ENCODE data around the gene ADPRM. TPM values are rescaled to one million over a fixed set of nuclear protein-coding genes. Genes with fewer than 3 reads are reported as not detected.
A peak's percentile ranks its signal among the peaks of the same experiment; 100 is the strongest.

Gene ADPRM
- polyA plus RNA-seq, 1 of the 3 experiments (the other 2 are of a cell fraction): 7.6 TPM

DNA sequence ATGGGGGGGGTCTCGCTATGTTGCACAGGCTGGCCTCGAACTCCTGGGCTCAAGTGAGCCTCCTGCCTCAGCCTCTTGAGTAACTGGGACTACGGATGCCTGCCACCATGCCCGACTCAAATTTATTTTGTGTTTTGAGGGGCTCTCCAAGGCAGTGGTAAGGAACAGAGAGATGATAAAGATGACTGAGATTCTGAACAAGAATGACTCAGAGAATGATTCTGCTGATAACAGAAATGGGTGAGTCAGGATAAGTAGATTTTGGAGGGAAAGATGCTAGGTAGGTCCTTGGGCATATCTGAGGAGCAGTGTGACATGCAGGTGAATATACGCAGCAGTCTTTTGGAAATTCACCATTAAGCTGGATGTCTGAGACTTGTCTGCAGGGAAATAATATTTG lies 29.8 kb downstream of the ADPRM start:
- CTCF ChIA-PET: interaction anchor here (0.8 to 1.2 kb wide), 2 partner anchors 9 to 10 kb away, joined by 3 to 4 read pairs; no protein-coding TSS in a partner anchor
- peaks cover 0 to 6% of the 10 kb centered on the region in 2 experiments; a peak in 1 of 4 replicates for H3K4me1 ChIP-seq (ENCODE audit: control insufficient read depth in 1 of 2, insufficient read depth in 2 of 2, low read depth in 1 of 2, low read length in 1 of 2)
- H2AFZ ChIP-seq (ENCODE audit: low read depth): no peak overlapping the region
- H3K27me3 ChIP-seq (ENCODE audit: insufficient read depth): no peaks in the 10 kb centered on the region
- no peaks in the 10 kb centered on the region for H3K79me2 ChIP-seq (ENCODE audit: insufficient read depth)
- TF ChIP-seq FOSL2 (IDR thresholded peaks at IDR 0.05; ENCODE audit: borderline replicate concordance, low read depth): 0 out of 2 replicates have a peak, but pooled peaks have one; percentile 5
- no peak for TF ChIP-seq RXRA (IDR thresholded peaks at IDR 0.05; ENCODE audit: borderline replicate concordance, low read depth)
- no peak for TF ChIP-seq SMC3 (IDR thresholded peaks at IDR 0.05; ENCODE audit: low read depth, low read length)
- POLR2A ChIA-PET: no interaction called here
- no peak overlapping the region for H3K4me3 ChIP-seq (ENCODE audit: low read depth in 2 of 2, low read length in 1 of 2)
- H3K36me3 ChIP-seq (replicated peaks in 1 of 2; ENCODE audit: control insufficient read depth in 1 of 2, insufficient read depth in 2 of 2, low read length in 1 of 2): no peaks in the 10 kb centered on the region
- no peaks in the 10 kb centered on the region for H3K9me3 ChIP-seq
- no peak overlapping the region for H3K9ac ChIP-seq
- no peaks in the 10 kb centered on the region for H4K20me1 ChIP-seq (ENCODE audit: insufficient read depth)
- WGBS (ENCODE audit: low lambda C conversion rate): 74% methylated on average over 5 of the region's 5 CpGs
- no peaks in the 10 kb centered on the region for H3K9me2 ChIP-seq
- DNase-seq: no peak
- H3K27ac ChIP-seq (ENCODE audit: low read depth in 2 of 2, low read length in 1 of 2): no peak overlapping the region
- H3F3A ChIP-seq (replicated peaks; ENCODE audit: insufficient read depth): peaks cover 16% of the 10 kb centered on the region
- no peak overlapping the region for H3K4me2 ChIP-seq

DNA sequence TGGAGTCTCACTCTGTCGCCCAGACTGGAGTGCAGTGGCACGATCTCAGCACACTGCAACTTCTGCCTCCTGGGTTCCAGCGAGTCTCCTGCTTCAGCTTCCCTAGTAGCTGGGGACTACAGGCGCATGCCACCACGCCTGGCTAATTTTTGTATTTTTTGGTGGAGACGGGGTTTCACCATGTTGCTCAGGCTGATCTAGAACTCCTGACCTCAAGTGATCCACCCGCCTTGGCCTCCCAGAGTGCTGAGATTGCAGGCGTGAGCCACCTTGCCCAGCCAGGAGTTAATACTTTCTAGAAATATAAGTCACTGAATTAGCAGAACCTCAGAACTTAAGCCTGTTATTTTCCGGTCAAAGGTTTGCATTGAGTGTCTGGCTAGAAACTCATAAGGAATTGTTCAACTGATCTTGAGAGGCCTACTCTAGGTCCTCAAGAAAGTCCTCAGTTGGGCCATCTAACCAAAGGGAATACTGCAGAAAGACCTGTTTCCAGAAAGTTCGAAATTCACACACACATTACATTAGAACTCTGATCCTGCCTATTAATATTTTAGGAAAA lies 31.0 kb downstream of the ADPRM start:
- WGBS (ENCODE audit: low lambda C conversion rate): 95% methylated on average over 10 of the region's 10 CpGs
- ChIA-PET CTCF (no interaction called here), POLR2A (no interaction called here)
- no peak overlapping the region for H3K4me2 ChIP-seq
- TF ChIP-seq YY1 (IDR thresholded peaks at IDR 0.05; ENCODE audit: low read depth) (no peak), EZH2phosphoT487 (IDR thresholded peaks at IDR 0.05; ENCODE audit: borderline replicate concordance, low read depth) (no peak), GATA2 (CRISPR knock-in tag; IDR thresholded peaks at IDR 0.05) (no peak), POLR2AphosphoS5 (IDR thresholded peaks at IDR 0.05; ENCODE audit: low read depth, low read length) (no peak), TAF1 (IDR thresholded peaks at IDR 0.05; ENCODE audit: borderline replicate concordance, low read depth, low read length) (no peak), FOSL2 (IDR thresholded peaks at IDR 0.05; ENCODE audit: borderline replicate concordance, low read depth) (no peak), NFIC (IDR thresholded peaks at IDR 0.05; ENCODE audit: borderline replicate concordance) (no peak), RAD21 (IDR thresholded peaks at IDR 0.05; ENCODE audit: low read length) (no peak), TCF12 (IDR thresholded peaks at IDR 0.05) (no peak), ELF1 (IDR thresholded peaks at IDR 0.05) (no peak), RXRA (IDR thresholded peaks at IDR 0.05; ENCODE audit: borderline replicate concordance, low read depth) (no peak), GABPA (IDR thresholded peaks at IDR 0.05; ENCODE audit: low read depth) (no peak)
- TF ChIP-seq, protein P1, sequence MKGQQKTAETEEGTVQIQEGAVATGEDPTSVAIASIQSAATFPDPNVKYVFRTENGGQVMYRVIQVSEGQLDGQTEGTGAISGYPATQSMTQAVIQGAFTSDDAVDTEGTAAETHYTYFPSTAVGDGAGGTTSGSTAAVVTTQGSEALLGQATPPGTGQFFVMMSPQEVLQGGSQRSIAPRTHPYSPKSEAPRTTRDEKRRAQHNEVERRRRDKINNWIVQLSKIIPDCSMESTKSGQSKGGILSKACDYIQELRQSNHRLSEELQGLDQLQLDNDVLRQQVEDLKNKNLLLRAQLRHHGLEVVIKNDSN (IDR thresholded peaks at IDR 0.05; ENCODE audit: borderline replicate concordance, low read depth): no peak
- TF ChIP-seq, protein P2, sequence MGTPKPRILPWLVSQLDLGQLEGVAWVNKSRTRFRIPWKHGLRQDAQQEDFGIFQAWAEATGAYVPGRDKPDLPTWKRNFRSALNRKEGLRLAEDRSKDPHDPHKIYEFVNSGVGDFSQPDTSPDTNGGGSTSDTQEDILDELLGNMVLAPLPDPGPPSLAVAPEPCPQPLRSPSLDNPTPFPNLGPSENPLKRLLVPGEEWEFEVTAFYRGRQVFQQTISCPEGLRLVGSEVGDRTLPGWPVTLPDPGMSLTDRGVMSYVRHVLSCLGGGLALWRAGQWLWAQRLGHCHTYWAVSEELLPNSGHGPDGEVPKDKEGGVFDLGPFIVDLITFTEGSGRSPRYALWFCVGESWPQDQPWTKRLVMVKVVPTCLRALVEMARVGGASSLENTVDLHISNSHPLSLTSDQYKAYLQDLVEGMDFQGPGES (IDR thresholded peaks at IDR 0.05; ENCODE audit: low read depth, low read length): no peak
- TF ChIP-seq, protein P3, sequence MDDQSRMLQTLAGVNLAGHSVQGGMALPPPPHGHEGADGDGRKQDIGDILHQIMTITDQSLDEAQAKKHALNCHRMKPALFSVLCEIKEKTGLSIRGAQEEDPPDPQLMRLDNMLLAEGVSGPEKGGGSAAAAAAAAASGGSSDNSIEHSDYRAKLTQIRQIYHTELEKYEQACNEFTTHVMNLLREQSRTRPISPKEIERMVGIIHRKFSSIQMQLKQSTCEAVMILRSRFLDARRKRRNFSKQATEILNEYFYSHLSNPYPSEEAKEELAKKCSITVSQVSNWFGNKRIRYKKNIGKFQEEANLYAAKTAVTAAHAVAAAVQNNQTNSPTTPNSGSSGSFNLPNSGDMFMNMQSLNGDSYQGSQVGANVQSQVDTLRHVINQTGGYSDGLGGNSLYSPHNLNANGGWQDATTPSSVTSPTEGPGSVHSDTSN (IDR thresholded peaks at IDR 0.05): no peak
- TF ChIP-seq, protein P4, sequence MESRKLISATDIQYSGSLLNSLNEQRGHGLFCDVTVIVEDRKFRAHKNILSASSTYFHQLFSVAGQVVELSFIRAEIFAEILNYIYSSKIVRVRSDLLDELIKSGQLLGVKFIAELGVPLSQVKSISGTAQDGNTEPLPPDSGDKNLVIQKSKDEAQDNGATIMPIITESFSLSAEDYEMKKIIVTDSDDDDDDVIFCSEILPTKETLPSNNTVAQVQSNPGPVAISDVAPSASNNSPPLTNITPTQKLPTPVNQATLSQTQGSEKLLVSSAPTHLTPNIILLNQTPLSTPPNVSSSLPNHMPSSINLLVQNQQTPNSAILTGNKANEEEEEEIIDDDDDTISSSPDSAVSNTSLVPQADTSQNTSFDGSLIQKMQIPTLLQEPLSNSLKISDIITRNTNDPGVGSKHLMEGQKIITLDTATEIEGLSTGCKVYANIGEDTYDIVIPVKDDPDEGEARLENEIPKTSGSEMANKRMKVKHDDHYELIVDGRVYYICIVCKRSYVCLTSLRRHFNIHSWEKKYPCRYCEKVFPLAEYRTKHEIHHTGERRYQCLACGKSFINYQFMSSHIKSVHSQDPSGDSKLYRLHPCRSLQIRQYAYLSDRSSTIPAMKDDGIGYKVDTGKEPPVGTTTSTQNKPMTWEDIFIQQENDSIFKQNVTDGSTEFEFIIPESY (IDR thresholded peaks at IDR 0.05; ENCODE audit: borderline replicate concordance, low read depth): no peak
- H3K4me1 ChIP-seq (ENCODE audit: control insufficient read depth in 1 of 2, insufficient read depth in 2 of 2, low read depth in 1 of 2, low read length in 1 of 2): peaks cover 0 to 6% of the 10 kb centered on the region in 2 experiments; a peak in 1 of 4 replicates
- H3K9ac ChIP-seq: no peak overlapping the region
- no peak for DNase-seq
- no peaks in the 10 kb centered on the region for H3K79me2 ChIP-seq (ENCODE audit: insufficient read depth)
- H3K27ac ChIP-seq (ENCODE audit: low read depth in 2 of 2, low read length in 1 of 2): no peak overlapping the region
- peaks cover 16% of the 10 kb centered on the region for H3F3A ChIP-seq (replicated peaks; ENCODE audit: insufficient read depth)
- no peaks in the 10 kb centered on the region for H4K20me1 ChIP-seq (ENCODE audit: insufficient read depth)
- H3K9me3 ChIP-seq: no peaks in the 10 kb centered on the region
- H2AFZ ChIP-seq (ENCODE audit: low read depth): no peak overlapping the region
- H3K9me2 ChIP-seq: no peaks in the 10 kb centered on the region
- no peaks in the 10 kb centered on the region for H3K27me3 ChIP-seq (ENCODE audit: insufficient read depth)
- no peaks in the 10 kb centered on the region for H3K36me3 ChIP-seq (replicated peaks in 1 of 2; ENCODE audit: control insufficient read depth in 1 of 2, insufficient read depth in 2 of 2, low read length in 1 of 2)
- H3K4me3 ChIP-seq (ENCODE audit: low read depth in 2 of 2, low read length in 1 of 2): no peak overlapping the region
